ENCODE results near the gene NHSL1. TPM values are rescaled to one million over a fixed set of nuclear protein-coding genes. Genes with fewer than 3 reads are reported as not detected.

NHSL1 gene
- total and polyA plus RNA-seq, 4 donors: 6.6 to 33.0 (median 20.7) TPM

GRCh38 chr6:138421608-138422007 lies 77.7 kb downstream of the NHSL1 start:
- no peak overlapping the region for H3K9ac ChIP-seq (ENCODE audit: low read depth in 1 of 2, low read length in 2 of 2)
- WGBS: 52% methylated on average over 10 of the region's 10 CpGs
- peaks cover 4 to 17% (median 5%) of the 10 kb centered on the region in 4 donors for H3K36me3 ChIP-seq (ENCODE audit: control insufficient read depth in 4 of 4, insufficient read depth in 3 of 4, low read depth in 1 of 4, low read length in 3 of 4)
- H3K4me1 ChIP-seq (ENCODE audit: control insufficient read depth in 4 of 4, insufficient read depth in 4 of 4, low read length in 3 of 4): peaks cover 1 to 38% (median 14%) of the 10 kb centered on the region in 4 donors
- TF ChIP-seq HNF4G (IDR thresholded peaks at IDR 0.05) (peak; percentile 85), FOXA2 (IDR thresholded peaks at IDR 0.05) (no peak), CTCF (IDR thresholded peaks at IDR 0.05; ENCODE audit: low read depth, low read length, missing input control) (no peak), YY1 (IDR thresholded peaks at IDR 0.05) (peak; percentile 73), EGR1 (IDR thresholded peaks at IDR 0.05; ENCODE audit: low read depth in 2 of 2) (no peak), NR2F2 (IDR thresholded peaks at IDR 0.05) (no peak), ZBTB33 (IDR thresholded peaks at IDR 0.05) (peak; percentile 73), FOXA1 (IDR thresholded peaks at IDR 0.05) (peak; percentile 49), GABPA (IDR thresholded peaks at IDR 0.05 in 1 of 2, conservative IDR thresholded peaks at IDR 0.05 in 1 of 2) (no peak), HNF4A (conservative IDR thresholded peaks at IDR 0.05) (peak; percentile 94 to 96), MAX (IDR thresholded peaks at IDR 0.05) (peak; percentile 87), ATF3 (IDR thresholded peaks at IDR 0.05) (no peak), SP1 (IDR thresholded peaks at IDR 0.05) (peak; percentile 71), REST (IDR thresholded peaks at IDR 0.05) (peak; percentile 48), RAD21 (IDR thresholded peaks at IDR 0.05) (peak; percentile 54 to 70), TAF1 (conservative IDR thresholded peaks at IDR 0.05) (no peak), RXRA (IDR thresholded peaks at IDR 0.05) (peak; percentile 73 to 86), JUND (IDR thresholded peaks at IDR 0.05) (peak in 1 of 2 donors; percentile 59)
- no peaks in the 10 kb centered on the region for H3K27me3 ChIP-seq (ENCODE audit: control insufficient read depth in 4 of 4, insufficient read depth in 4 of 4, low read length in 3 of 4)
- peak overlapping the region; percentile 57 to 73 for H3K27ac ChIP-seq (ENCODE audit: low read depth in 1 of 2, low read length in 2 of 2)
- no peaks in the 10 kb centered on the region for H3K9me3 ChIP-seq (ENCODE audit: control insufficient read depth in 4 of 4, low read length in 3 of 4)
- no peak overlapping the region for H3K4me3 ChIP-seq (ENCODE audit: low read depth in 1 of 3, low read length in 3 of 3)
- DNase-seq (ENCODE audit: low spot score): no peak

All from liver (tissue), 9 donors.